IMR-90 (cell line): Measurements from ENCODE around the gene PPM1H. TPM values are rescaled to one million over a fixed set of nuclear protein-coding genes. Genes with fewer than 3 reads are reported as not detected.

ENCODE experiments used
- ATAC-seq: fragments of 200-7000 bp; cut with Tn5 transposase; 2 replicates; pipeline ENCODE4 v1.9.1; 2020; ENCODE audit warnings: low read depth, mild to moderate bottlenecking, moderate library complexity
- BruUV-seq: library from RNA; stranded (reverse); fragments of 400-500 nt; replicated peaks from 2 replicates; lab custom pipeline; 2021; lab: Mats Ljungman, UMichigan
- CTCF ChIA-PET: fragments of 300-600 bp; formaldehyde crosslinking; extraction: SDS; loops from one replicate; lab custom pipeline; 2021; ENCODE audit warnings: antibody characterized with exemption; lab: Yijun Ruan, JAX
- POLR2A ChIA-PET: fragments of 300-600 bp; sonication (Branson Sonifier 250); formaldehyde crosslinking; loops from one replicate; lab custom pipeline; 2022; ENCODE audit warnings: antibody characterized with exemption; ENCODE audit not compliant: unreplicated experiment; lab: Charles Lee
- DNase-seq: peaks from one replicate; pipeline ENCODE4 v3.0.0; 2013
- H2AFZ ChIP-seq: replicated peaks from 2 replicates; pipeline ENCODE3; 2013; ENCODE audit warnings: low read length, mild to moderate bottlenecking; ENCODE audit not compliant: poor library complexity
- H2AK5ac ChIP-seq: 2 replicates; pipeline ENCODE4 v1.6.1; 2013; ENCODE audit warnings: low read depth, low read length, inconsistent platforms
- H2AK9ac ChIP-seq: replicated peaks from 2 replicates; pipeline ENCODE3; 2013; ENCODE audit warnings: mild to moderate bottlenecking, low read depth, low read length, moderate library complexity; ENCODE audit not compliant: poor library complexity
- H2BK120ac ChIP-seq: 2 replicates; pipeline ENCODE4 v1.6.1; 2013; ENCODE audit warnings: low read depth, low read length, inconsistent platforms
- H2BK15ac ChIP-seq: 3 replicates; pipeline ENCODE4 v1.6.1; 2013; ENCODE audit warnings: low read depth, low read length, inconsistent platforms
- H2BK20ac ChIP-seq: 2 replicates; pipeline ENCODE4 v1.6.1; 2013; ENCODE audit warnings: low read depth, mild to moderate bottlenecking, inconsistent platforms, low read length, moderate library complexity
- H2BK5ac ChIP-seq: 2 replicates; pipeline ENCODE4 v1.6.1; 2013; ENCODE audit warnings: mild to moderate bottlenecking, low read depth, low read length, inconsistent platforms; ENCODE audit not compliant: poor library complexity, severe bottlenecking
- H3K14ac ChIP-seq: replicated peaks from 2 replicates; pipeline ENCODE4 v1.6.1; 2013; ENCODE audit warnings: low read depth, low read length, inconsistent platforms
- H3K18ac ChIP-seq: 2 replicates; pipeline ENCODE4 v1.6.1; 2013; ENCODE audit warnings: low read depth, low read length, control low read depth
- H3K23ac ChIP-seq: 2 replicates; pipeline ENCODE4 v1.6.1; 2013; ENCODE audit warnings: low read depth, low read length, inconsistent platforms
- H3K27ac ChIP-seq: 2 replicates; pipeline ENCODE4 v1.5.1; 2013; ENCODE audit warnings: mild to moderate bottlenecking, control low read depth, low read length; ENCODE audit not compliant: insufficient read depth
- H3K27me3 ChIP-seq: 2 replicates; pipeline ENCODE4 v1.6.1; 2013; ENCODE audit warnings: low read length; ENCODE audit not compliant: control insufficient read depth, insufficient read depth
- H3K36me3 ChIP-seq: 2 replicates; pipeline ENCODE4 v1.6.1; 2013; ENCODE audit warnings: low read length, mixed read lengths; ENCODE audit not compliant: control insufficient read depth, insufficient read depth
- H3K4ac ChIP-seq: 2 replicates; pipeline ENCODE4 v1.6.1; 2013; ENCODE audit warnings: low read depth, low read length, inconsistent platforms
- H3K4me1 ChIP-seq: 2 replicates; pipeline ENCODE4 v1.6.1; 2013; ENCODE audit warnings: low read length, mixed read lengths; ENCODE audit not compliant: control insufficient read depth, insufficient read depth
- H3K4me2 ChIP-seq: 2 replicates; pipeline ENCODE4 v1.6.1; 2013; ENCODE audit warnings: low read depth, mild to moderate bottlenecking, control low read depth, low read length, moderate library complexity
- H3K4me3 ChIP-seq: 2 replicates; pipeline ENCODE4 v1.5.1; 2013; ENCODE audit warnings: low read depth, mild to moderate bottlenecking, control low read depth, low read length, moderate library complexity; ENCODE audit not compliant: insufficient read depth
- H3K56ac ChIP-seq: 2 replicates; pipeline ENCODE4 v1.6.1; 2013; ENCODE audit warnings: low read length, inconsistent platforms; ENCODE audit not compliant: insufficient read depth; ENCODE audit errors: extremely low read depth
- H3K79me1 ChIP-seq, 2 experiments: 2 replicates each; pipeline ENCODE4 v1.6.1; 2013; ENCODE audit warnings: low read length in 2 of 2, inconsistent platforms in 1 of 2, low read depth in 1 of 2
- H3K9ac ChIP-seq: 2 replicates; pipeline ENCODE4 v1.6.1; 2013; ENCODE audit warnings: low read depth, low read length, control low read depth
- H3K9me1 ChIP-seq: 2 replicates; pipeline ENCODE4 v1.6.1; 2013; ENCODE audit warnings: low read length, inconsistent platforms; ENCODE audit not compliant: insufficient read depth
- H3K9me3 ChIP-seq: 2 replicates; pipeline ENCODE4 v1.6.1; 2013; ENCODE audit warnings: low read length; ENCODE audit not compliant: control insufficient read depth, insufficient read depth
- H4K20me1 ChIP-seq: 2 replicates; pipeline ENCODE4 v1.6.1; 2013; ENCODE audit warnings: low read length, inconsistent platforms; ENCODE audit not compliant: insufficient read depth
- H4K5ac ChIP-seq: 2 replicates; pipeline ENCODE4 v1.6.1; 2013; ENCODE audit warnings: mild to moderate bottlenecking, low read depth, low read length, control low read depth
- H4K8ac ChIP-seq, 2 experiments: 2 replicates each; pipeline ENCODE4 v1.6.1; 2013; ENCODE audit warnings: low read depth in 2 of 2, low read length in 2 of 2, control low read depth in 1 of 2, inconsistent platforms in 1 of 2
- H4K91ac ChIP-seq: 2 replicates; pipeline ENCODE4 v1.6.1; 2013; ENCODE audit warnings: low read depth, low read length, inconsistent platforms; ENCODE audit not compliant: insufficient read depth
- CHD1 ChIP-seq: IDR thresholded peaks from 2 replicates; pipeline ENCODE4 v1.6.1; 2012; ENCODE audit warnings: low read depth, low read length, improper control_type of control experiment
- MAFK ChIP-seq: IDR thresholded peaks from 2 replicates; pipeline ENCODE4 v1.6.1; 2012; ENCODE audit warnings: low read depth, low read length, improper control_type of control experiment
- MAZ ChIP-seq: IDR thresholded peaks from 2 replicates; pipeline ENCODE4 v1.6.1; 2012; ENCODE audit warnings: low read depth, mild to moderate bottlenecking, low read length, improper control_type of control experiment, moderate library complexity, borderline replicate concordance
- NFE2L2 ChIP-seq: fragments of 150-350 bp; IDR thresholded peaks from 2 replicates; pipeline ENCODE4 v1.6.1; 2016; ENCODE audit warnings: low read depth, mild to moderate bottlenecking, low read length
- POLR2A ChIP-seq: IDR thresholded peaks from 2 replicates; pipeline ENCODE4 v1.6.1; 2012; ENCODE audit warnings: mild to moderate bottlenecking, low read depth, low read length
- WGBS, 2 experiments: methylation state at CpG; one replicate each; pipeline versions ENCODE4 v1.1.5 to v1.1.7; 2013; ENCODE audit warnings: missing lambda C conversion rate in 2 of 2; ENCODE audit not compliant: insufficient read length in 1 of 2; ENCODE audit errors: extremely low coverage in 2 of 2; 5-methylcytosine and 5-hydroxymethylcytosine counted together
- dilution Hi-C: fragments of 300-500 bp; cut with HindIII; formaldehyde crosslinking; loops from one replicate; pipeline ENCODE4 v1.14.3; 2018; ENCODE audit warnings: low sequenced_read_pairs; ENCODE audit not compliant: unreplicated experiment
- in situ Hi-C: fragments of 300-500 bp; cut with MboI; formaldehyde crosslinking; loops from 3 replicates; pipeline ENCODE4 v1.14.3; 2019; ENCODE audit warnings: low sequenced_read_pairs, inconsistent platforms, mixed read lengths
- intact Hi-C: fragments of 100-400 bp; cut with micrococcal nuclease; formaldehyde crosslinking; loops from 2 replicates; pipeline ENCODE4 v1.10.0; 2022
- polyA plus RNA-seq, 3 experiments: library from polyadenylated mRNA; depleted of rRNA; stranded (reverse); fragments of >200 nt; gene quantifications; 2 replicates each; pipeline ENCODE4 v1.2.3, GENCODE V29; 2012; ENCODE audit warnings: low replicate concordance in 1 of 3
- total RNA-seq: library from RNA; depleted of rRNA; stranded (reverse); fragments of >200 nt; gene quantifications from 2 replicates; pipeline ENCODE4 v1.2.3, GENCODE V29; 2012
- TF ChIP-seq, protein P1 (sequence below): fragments of 150-350 bp; IDR thresholded peaks from 2 replicates; pipeline ENCODE4 v1.6.1; 2017; ENCODE audit warnings: mild to moderate bottlenecking, antibody characterized with exemption, low read length, low read depth

Gene PPM1H
- total and polyA plus RNA-seq, 2 of the 4 experiments (the other 2 are of a cell fraction), result 0.14 to 0.18 TPM

DNA sequence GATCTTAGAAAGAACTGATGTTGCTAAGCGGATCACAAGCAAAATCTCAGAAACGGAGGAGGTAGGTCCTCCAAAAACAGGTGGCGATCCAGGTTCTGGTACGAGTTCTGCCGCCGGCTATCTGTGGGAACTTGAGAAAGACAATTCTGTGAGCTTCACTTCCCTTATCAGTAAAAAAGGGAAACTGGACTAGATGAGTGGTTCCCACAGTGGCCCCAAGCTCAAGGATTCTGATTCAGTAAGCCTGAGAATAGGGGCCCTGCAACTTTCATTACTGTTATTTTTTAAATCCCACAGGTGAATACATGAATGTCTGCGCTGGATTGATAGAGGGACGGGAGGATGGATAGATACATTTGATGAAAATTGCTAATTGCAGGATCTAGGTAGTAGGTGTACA, 160.2 kb downstream of the PPM1H start:
- 0 out of 2 replicates have a peak, but pooled peaks cover 2% of the 10 kb centered on the region for H3K27me3 ChIP-seq
- no peak for DNase-seq
- H2BK15ac ChIP-seq, result no peak overlapping the region
- H3K4ac ChIP-seq, result no peak overlapping the region
- H3K4me2 ChIP-seq, result no peak overlapping the region
- H3K23ac ChIP-seq, result no peak overlapping the region
- no peak overlapping the region for H3K27ac ChIP-seq
- ChIA-PET CTCF (no interaction called here), POLR2A (no interaction called here)
- no peak overlapping the region for H2AK5ac ChIP-seq
- intact Hi-C loops (no loop called here), dilution Hi-C loops (loop anchor here (25.0 kb wide), 1 partner anchor 187 kb away; no protein-coding TSS in a partner anchor), in situ Hi-C loops (no loop called here)
- ATAC-seq, result no peak
- TF ChIP-seq NFE2L2 (no peak), MAZ (no peak), CHD1 (no peak), POLR2A (no peak), MAFK (no peak)
- TF ChIP-seq, protein P1, sequence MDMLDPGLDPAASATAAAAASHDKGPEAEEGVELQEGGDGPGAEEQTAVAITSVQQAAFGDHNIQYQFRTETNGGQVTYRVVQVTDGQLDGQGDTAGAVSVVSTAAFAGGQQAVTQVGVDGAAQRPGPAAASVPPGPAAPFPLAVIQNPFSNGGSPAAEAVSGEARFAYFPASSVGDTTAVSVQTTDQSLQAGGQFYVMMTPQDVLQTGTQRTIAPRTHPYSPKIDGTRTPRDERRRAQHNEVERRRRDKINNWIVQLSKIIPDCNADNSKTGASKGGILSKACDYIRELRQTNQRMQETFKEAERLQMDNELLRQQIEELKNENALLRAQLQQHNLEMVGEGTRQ, result no peak
- no peak overlapping the region for H3K18ac ChIP-seq
- H3K9ac ChIP-seq, result no peak overlapping the region
- H2BK5ac ChIP-seq, result no peak overlapping the region
- H3K36me3 ChIP-seq, result no peaks in the 10 kb centered on the region
- no peak overlapping the region for H3K14ac ChIP-seq
- H4K5ac ChIP-seq, result no peak overlapping the region
- H2AFZ ChIP-seq, result no peak overlapping the region
- no peak overlapping the region for H2AK9ac ChIP-seq
- BruUV-seq, result no TSS peak
- H3K79me1 ChIP-seq, result no peaks in the 10 kb centered on the region
- no peaks in the 10 kb centered on the region for H3K4me1 ChIP-seq
- no peaks in the 10 kb centered on the region for H4K20me1 ChIP-seq
- no peak overlapping the region for H4K8ac ChIP-seq
- no peak overlapping the region for H2BK120ac ChIP-seq
- no peak overlapping the region for H3K56ac ChIP-seq
- H4K91ac ChIP-seq, result no peak overlapping the region
- no peak overlapping the region for H3K4me3 ChIP-seq
- no peak overlapping the region for H2BK20ac ChIP-seq
- no peaks in the 10 kb centered on the region for H3K9me1 ChIP-seq
- WGBS, 2 experiments, result no CpG with 5 or more reads among the region's 8 CpGs
- no peaks in the 10 kb centered on the region for H3K9me3 ChIP-seq
